Colon (tissue), 2 donors: ENCODE results near the gene RNF213.

Experiments used
- FAIRE-seq: peaks from 2 replicates; lab custom pipeline; 2012; peaks lifted over from hg19 to GRCh38; lab: Jason Lieb, UNC
- donor health status: control.
- donor health status: control.

The RNF213 gene

DNA sequence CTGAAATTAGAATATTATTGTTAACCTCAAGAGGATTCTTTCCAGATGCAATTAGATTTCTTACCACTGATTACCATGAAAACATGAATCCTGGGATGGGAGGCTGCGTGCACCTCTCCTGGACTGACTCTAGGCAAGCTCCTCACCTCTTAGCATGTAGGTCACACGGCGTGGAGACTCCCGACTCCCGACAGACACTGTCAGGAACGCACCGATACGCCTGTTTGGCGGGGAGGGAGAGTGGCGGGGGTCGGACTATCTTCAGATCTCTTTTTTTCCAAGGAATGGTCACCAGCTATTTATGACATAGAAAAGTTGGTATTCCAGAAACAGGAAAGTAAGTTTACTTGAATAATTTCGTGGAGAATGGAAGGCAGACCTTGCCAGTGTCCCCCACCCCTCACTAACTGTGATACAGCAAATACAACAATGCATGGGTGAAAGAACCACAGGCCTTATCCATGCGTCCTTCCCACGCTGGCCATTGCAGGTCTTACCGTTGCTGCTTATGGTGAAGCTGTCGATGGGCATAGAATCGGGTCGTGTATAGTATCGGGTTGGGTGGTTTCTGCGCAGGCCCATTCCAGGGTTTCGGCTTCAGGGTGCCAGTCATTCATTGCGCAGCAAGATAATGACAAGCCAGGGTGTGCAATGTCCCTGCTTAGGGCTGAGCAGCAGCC lies 91.7 kb downstream of the RNF213 start:
- no peak for FAIRE-seq

DNA sequence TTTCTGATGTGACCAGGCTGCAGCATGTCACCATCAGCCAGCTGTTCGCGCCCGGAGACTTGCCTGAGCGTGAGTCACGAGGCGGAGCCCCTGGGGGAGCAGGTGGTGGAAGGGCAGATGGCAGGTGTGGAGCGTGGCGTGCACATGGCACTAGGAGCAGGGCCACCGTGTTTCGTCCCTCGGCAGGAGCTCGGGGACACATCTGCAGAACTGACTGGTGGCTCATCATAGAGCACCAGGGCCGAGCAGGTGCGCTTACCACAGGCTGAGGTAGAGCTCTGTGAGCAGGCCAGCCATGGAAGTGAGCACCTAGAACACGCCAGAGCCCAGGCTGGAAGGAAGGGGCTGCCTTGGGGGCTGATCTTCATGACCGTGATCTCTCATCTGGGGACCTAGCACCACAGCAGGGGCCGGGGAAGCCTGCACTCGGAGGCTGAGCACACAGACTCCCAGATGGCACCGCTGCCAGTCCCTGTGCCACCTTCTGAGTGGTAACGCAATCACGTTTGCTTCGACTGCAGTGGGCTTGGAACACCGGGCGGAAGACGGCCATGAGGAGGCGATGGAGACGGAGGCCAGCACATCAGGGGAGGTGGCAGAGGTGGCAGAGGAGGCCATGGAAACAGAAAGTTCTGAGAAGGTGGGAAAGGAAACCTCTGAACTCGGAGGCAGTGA lies 92.5 kb downstream of the RNF213 start:
- FAIRE-seq: no peak

DNA sequence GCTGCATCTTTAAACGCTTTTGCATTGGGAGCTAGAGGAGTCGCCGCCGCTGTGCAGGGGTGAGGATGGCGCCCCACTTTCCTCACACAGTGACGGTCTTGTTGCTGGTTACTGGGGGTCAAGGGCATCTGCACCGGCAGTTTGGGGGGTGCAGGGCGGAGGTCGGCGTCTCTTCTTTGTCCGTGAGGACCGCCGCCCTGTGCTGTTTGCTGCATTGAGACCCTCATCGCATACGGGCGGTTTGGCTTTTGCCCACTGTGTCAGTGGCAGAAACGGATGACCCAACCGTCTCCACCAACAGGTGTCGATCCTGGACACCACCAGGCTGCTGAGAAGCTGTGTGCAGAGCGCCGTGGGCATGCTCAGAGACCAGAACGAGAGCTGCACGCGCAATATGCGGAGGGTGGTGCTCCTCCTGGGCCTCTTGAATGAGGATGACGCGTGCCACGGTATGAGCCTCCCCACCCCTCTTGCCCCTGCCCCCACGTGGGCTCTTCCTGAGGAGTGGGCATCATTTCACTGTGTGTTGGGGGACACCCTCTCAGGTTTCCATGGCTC lies 93.1 kb downstream of the RNF213 start:
- no peak for FAIRE-seq

DNA sequence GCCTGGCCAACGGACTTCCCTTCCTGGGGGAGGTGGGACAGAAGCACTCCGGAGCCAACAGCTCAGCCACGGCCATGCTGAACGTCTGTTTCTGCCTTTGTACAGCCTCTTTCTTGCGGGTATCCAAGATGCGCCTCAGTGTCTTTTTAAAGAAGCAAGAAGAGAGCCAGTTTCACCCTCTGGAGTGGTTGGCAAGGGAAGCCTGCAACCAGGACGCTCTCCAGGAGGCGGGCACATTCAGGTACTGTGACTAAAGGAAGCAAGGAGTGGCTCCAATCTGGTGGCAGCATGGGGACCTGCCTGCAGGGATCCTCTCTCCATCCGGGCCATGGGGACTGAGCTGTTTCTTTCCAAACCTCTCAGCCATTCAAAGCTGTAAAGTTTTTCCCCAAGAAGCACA lies 93.7 kb downstream of the RNF213 start:
- no peak for FAIRE-seq

DNA sequence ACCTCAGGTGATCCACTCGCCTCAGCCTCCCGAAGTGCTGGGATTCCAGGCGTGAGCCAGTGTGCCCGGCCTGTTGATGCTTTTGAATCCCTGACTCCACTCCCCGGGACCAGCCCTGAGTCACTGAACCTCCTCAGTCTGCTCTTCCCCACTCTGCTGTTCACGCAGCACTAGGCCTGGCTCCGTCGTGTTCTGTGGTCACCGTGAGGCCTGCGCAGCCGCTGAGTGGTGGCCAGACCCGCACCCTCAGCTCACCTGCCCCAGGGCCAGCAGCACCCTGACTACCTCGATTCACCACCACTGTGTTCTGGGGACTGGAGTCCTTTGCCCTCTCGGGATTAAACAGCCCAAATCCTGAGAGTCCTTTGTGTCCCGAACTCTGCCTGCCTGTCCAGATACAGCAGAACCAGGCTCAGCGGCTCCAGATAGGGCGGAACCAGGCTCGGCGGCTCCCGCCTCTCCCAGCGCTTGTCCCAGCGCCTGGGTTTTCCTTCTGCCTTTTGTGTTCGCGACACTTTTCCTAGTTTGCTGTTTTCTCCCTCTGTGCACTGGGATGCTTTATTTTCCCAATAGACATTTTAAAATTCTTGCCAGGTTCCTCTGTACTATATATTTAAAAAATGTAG lies 95.7 kb downstream of the RNF213 start:
- no peak for FAIRE-seq

DNA sequence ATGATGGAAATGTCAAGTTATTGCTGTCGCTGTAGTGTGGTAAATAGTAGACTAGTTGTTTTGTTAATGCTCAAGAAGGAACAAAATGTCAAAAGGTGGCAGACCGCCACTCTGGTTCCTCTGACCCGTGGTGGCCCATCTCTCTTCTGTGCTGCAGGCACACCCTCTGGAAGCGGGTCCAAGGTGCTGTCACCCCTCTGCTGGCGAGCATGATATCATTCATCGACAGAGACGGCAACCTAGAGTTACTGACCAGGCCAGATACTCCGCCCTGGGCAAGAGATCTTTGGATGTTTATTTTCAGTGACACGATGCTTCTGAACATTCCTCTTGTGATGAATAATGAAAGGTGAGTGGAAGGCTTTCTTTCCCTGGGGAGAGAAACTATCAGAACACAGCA lies 97.5 kb downstream of the RNF213 start:
- FAIRE-seq: no peak

DNA sequence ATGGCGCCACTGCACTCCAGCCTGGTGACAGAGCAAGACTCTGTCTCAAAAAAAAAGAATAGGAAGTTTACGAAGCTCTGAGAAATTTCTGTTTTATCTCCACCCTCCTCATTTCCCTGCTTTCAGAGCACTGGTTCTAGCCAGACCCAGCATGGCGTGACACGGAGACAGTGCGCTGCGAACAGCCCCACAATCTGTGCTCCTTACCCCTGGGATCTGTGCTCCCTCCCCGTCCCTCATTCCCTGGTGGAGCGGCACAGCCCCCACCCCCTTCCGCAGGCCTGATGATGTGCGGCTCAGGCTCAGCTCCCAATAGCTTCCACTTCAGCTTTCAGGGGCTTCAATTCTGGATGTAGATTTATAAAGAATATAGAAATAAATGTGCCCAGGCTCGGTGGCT lies 98.2 kb downstream of the RNF213 start:
- no peak for FAIRE-seq

DNA sequence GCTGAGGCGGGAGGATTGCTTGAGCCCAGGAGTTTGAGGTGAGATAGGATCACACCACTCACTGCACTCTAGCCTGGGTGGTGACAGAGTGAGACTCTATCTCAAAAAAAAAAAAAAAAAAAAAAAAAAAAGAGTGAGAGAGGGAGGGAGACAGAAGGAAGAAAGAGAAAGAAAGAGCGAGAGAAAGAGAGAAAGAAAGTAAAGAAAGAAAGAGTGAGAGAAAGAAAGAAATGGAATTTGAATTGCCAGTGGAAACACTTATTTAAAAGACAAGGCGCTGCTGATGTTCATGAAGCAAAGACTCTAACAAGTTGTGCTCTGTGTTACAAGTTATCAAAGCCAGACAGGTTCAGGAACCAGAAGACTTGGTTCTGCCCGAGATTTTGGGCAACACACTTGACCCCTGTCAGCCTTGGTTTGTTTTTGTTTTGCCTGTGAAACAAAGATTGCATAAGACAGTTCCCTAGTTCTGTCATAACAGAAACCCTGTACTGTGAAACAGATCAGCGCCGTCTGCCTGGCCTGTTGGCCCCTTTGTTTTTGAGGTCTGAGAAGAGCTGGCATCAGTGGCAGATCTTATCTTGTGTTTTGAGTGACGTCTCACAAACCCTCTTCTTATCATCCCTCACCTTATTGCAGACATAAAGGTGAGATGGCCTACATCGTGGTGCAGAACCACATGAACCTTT lies 98.9 kb downstream of the RNF213 start:
- FAIRE-seq: no peak

DNA sequence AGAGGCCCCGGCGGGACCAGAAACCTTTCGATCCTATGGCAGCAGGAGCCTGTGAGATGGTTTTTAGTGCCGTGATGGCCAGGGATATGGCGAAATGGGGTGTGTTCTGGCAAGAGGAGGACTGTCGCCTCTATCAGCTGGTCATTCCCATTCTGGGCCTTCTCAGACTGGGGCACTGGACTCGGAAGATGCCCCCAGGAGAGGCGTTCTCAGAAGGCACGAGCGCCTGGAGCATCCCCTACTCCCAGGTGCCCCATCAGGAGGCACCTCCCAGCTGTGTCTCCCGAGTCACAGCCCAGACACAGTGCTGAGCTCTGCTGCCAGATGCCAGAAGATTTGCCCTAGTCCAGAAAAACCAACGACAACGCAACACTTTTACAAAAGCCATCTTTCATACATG lies 99.7 kb downstream of the RNF213 start:
- FAIRE-seq: no peak

DNA sequence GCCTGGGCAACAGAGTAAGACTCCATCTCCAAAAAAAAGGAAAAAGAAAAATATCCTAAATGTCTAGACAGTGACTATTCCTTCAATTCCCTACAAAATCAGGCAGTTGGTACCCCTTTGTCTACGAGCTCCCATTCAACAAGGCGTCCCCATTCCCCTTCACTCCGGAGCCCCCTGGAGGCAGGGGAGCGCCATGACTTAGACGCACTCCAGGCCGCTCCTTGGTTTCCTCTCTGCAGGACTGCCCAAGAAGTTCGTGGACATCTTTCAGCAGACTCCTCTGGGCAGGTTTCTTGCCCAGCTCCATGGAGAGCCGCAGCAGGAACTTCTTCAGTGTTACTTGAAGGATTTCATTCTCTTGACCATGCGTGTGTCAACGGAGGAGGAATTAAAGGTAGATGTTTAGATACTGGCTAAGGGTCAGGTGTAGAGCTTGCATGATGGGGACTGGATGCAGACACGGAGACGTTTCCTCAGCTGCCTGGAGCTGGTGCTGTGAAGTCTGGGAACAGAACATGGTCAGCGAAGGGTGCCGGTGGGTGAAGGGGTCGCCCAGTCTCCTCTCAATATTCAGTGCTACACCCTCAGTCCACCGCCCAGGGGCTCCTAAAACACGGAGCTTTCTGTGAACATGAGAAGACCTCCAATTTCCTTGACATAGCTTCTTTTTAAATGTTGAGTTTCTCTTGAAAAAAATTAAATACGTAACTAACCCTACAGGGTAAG lies 101.0 kb downstream of the RNF213 start:
- FAIRE-seq: no peak

DNA sequence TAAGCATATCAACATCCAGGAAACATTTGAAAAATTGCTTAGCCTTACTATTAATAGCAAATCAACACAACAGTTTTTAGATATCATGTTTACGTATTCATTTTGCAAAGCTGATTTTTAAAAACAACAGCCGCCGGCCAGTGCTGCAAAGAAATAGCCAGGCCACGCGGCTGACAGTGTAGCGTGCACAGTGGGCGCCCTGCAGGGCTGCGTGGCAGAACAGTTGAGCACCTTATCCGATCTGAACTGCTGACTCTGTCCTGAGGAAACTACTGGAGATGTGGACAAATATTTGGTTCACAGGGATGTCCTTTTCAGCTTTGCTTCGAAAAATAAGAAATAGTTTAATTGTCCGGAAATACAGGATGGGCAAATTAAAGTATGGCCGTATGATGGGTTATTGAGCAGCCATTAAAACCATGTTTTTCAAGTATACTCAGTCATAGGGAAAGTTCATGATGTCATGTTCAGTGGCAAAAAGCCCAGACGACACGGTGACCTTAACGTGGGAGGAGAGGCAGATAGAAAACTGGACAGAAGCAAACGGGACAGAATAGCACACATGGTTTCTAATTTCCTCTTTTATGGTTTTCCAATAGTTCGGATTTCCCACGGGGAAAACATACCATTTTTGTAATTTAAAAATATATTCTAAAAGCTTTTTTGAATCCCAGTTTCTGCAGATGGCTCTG lies 101.9 kb downstream of the RNF213 start:
- no peak for FAIRE-seq

DNA sequence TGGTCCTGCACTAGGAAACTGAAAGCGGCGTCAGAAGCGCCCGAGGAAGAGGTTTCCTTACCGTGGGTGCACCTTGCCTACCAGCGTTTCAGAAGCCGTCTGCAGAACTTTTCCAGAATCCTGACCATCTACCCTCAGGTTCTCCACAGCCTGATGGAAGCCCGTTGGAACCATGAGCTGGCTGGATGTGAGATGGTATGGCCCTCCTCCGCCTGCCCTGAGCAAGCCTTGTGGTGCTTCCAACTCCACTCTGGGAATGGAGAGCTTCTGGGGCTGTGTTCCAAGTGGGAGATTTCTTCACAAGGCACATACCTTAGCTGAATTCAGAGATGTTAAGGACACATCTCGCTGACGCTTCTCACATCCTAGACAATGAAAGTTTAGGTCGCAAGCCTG lies 102.5 kb downstream of the RNF213 start:
- FAIRE-seq: no peak

DNA sequence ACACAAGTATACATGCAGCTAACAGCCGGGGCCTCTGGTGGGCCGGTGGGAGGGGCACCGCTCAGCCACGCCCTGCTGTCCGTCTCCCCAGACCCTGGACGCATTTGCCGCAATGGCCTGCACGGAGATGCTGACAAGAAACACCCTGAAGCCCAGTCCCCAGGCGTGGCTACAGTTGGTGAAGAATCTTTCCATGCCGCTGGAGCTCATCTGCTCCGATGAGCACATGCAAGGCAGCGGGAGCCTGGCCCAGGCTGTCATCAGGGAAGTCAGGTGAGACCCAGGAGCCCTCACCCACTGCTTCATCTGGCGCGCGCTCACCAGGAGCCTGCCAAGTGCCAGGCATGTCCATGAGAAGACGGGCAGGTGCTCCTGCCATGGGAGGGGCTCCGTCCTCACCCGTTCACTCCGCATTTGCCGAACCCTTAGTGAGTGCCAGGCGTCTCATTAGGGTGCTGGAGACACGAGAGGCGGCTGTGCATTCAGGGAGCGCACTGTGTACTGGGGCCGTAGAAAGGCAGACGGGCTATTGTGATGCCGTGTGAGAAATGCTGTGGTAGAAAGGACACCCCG lies 103.0 kb downstream of the RNF213 start:
- no peak for FAIRE-seq

DNA sequence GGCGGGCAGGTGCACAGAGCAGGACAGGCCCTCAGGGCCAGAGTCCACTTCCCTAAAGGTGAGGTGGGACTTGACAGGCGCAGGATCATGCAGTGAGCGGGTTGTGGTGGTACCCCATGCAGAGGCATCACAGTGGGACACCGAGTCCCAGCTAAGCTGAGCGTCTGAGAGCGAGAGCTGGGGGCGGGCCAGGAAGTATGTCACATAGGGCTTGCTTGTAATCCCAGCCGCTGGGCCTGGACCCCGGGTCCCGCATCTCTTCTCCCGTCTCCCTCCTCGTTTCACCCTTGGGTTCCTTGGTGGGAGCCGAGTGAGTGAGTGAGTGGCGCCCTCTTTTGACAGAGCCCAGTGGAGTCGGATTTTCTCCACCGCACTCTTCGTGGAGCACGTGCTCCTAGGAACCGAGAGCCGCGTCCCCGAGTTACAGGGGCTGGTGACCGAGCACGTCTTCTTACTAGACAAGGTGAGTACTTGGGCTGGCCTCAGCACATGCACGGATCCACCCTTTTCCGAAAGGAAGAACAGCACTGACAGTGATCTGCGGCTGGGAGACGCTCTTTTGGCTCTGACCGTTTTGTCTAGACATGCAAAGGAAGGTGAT lies 103.5 kb downstream of the RNF213 start:
- no peak for FAIRE-seq

DNA sequence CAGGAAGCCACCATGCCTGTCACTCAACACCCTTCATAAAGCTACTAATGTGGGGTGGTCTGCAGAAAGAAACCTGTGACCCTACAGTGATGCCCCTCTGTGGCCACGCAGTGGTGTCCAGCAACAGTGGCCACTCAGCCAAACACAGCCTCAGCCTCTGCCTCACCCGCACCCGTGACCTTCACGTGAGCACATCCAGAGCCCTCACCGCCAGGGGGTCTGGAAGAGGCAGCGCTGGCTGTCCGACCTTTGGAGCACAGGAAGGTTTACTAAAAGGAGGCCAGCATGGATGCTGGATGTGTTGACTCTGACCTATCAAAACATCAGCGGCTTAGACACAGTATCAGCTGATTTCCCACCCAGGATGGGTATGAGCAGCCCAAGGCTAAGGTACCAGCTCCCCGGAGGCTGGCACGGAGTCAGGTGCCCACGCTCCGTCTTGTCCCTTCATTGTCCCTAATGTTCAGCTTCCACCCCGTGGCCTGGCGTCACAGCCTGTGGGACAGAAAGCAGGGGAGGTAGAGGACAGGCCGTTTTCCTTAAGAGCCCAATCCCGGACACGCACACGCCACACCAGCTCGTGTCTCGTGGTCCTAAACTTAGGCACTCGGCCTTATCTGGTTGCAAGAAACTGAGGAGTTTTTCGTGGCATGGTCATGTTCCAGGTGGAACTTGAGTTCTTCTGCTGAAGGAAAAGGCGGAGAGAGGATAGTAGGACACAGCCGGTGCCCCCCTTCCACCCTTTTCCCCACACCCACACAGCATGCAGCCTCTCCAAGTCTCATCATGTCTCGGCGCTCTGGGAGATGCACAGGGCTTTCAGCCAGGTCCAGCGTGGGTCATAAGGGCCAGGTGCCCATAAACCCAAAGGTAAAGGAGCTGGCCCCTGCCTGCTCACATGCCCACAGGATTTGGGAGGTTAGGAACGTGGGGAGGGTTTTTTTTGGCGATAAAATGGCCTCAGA lies 104.6 kb downstream of the RNF213 start:
- no peak for FAIRE-seq

DNA sequence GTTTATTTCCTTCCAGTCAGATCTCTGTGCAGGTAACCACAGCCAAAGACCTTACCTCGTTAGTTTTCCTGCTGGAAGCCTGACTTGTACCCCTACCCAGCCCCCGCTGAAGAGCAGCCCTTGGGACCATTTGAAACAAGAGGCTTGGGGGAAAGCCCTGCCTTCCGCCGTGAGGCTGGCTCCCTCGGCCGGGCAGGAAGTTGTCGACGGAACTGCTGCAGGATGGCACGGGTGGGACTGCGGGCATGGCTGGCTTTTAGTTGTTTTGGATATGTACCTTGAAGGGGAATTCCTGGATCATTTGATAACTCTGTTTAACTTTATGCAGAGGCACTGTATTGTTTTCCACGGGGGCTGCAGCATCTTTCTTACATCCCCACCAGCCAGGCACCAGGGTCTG lies 105.3 kb downstream of the RNF213 start:
- FAIRE-seq: no peak

DNA sequence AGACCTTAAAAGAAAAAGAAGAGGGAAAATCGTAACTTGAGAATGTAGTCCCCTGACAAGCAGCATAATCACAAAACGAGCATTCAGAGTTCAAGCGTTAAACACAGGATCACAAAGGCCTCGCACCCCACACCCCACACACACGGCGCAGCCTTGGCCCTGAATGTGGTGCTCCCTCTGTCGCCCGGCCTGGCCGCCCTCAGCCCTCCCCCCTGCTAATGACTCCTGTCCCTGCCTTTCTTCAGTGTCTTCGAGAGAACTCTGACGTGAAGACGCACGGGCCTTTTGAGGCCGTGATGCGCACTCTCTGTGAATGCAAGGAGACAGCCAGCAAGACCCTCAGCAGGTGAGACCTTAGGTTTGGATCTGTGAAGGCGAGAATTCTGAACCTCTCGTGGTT lies 106.9 kb downstream of the RNF213 start:
- no peak for FAIRE-seq

DNA sequence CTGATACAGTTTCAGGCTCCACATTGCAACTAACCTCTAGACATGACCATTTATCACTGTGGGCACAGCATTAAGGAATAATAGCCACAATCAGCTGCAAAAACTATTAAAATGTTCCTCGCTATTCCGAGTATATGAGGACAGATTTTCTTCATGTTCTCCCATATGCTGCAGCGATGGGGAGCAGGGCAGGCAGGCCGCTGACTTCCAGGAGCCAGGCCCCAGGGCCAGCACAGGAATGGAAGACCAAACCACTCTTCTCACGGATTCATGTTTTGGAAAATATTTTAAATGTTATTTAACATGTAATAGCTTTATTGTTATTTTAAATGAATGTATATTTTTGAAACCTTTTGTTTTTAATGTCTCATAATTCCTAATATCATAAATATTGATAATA lies 110.5 kb downstream of the RNF213 start:
- no peak for FAIRE-seq

DNA sequence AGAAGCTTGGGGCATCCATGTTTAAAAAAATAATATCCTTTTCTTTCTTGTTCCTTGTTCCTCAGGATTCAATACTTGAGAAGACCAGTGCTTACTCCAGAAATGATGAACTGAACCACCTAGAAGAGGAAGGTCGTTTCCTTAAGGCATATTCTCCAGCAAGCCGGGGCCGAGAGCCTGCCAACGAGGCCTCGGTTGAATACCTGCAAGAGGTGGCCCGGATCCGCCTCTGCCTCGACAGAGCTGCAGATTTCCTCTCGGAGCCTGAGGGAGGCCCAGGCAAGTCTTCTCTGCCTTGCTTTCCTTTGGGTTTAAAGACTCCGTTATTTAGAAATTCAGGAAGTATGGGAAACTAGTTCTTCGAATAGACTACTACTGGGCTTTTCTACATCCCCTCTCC lies 111.8 kb downstream of the RNF213 start:
- no peak for FAIRE-seq
